ENCODE results near the gene KRT77. TPM values are rescaled to one million over a fixed set of nuclear protein-coding genes. Genes with fewer than 3 reads are reported as not detected.

KRT77 gene
- total RNA-seq, 1 donor from 2014 or later: 2.5 TPM

DNA sequence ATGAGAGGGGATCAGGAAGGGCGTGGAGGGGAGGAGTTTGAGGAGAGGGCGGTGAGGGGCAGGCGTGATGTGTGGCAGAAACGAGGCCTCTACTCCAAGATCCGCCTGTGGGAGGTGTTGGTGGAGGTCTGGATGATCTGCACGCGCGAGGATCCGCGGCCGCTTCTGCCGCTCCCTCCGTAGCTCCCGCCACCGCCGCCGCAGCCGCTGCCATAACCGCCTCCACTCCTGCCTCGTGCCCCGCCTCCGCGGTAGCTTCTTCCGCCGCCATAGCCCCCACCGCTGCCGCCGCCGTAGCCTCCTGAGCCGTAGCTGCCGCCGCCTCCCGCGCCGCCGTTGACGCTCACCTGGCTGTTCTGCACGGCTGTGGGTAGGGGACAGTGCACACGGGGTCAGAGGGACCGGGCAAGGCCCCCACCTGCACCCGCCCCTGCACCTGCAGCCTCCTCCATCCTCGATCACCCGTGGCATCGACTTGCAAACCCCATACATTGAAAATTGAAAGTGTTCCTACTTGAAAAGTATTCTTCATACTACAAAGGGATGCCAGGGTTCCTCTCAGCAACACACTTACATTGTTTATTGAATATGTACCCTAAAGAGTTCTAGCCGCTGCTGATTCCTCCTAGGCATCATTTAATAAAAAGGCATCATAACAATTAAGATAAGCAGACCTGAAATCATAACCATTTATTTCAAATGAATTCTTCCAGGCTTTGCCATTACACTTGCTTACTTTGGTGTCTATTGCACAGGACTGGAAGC, 12.1 kb downstream of the KRT77 start:
- no peaks in the 10 kb centered on the region for H3K27me3 ChIP-seq
- intact Hi-C loops (cut with DNase I): no loop called here
- no peak overlapping the region for H3K27ac ChIP-seq
- no peaks in the 10 kb centered on the region for H3K9me3 ChIP-seq
- H3K4me3 ChIP-seq: peak overlapping the region; percentile 22 to 41
- H3K4me1 ChIP-seq: peaks cover 11% of the 10 kb centered on the region
- no peak for DNase-seq (ENCODE audit: extremely low spot score in 2 of 2)
- TF ChIP-seq POLR2AphosphoS5 (IDR thresholded peaks at IDR 0.05; ENCODE audit: insufficient read depth in 1 of 2, low read depth in 1 of 2) (no peak), POLR2A (IDR thresholded peaks at IDR 0.05) (no peak)
- TF ChIP-seq, protein P1, sequence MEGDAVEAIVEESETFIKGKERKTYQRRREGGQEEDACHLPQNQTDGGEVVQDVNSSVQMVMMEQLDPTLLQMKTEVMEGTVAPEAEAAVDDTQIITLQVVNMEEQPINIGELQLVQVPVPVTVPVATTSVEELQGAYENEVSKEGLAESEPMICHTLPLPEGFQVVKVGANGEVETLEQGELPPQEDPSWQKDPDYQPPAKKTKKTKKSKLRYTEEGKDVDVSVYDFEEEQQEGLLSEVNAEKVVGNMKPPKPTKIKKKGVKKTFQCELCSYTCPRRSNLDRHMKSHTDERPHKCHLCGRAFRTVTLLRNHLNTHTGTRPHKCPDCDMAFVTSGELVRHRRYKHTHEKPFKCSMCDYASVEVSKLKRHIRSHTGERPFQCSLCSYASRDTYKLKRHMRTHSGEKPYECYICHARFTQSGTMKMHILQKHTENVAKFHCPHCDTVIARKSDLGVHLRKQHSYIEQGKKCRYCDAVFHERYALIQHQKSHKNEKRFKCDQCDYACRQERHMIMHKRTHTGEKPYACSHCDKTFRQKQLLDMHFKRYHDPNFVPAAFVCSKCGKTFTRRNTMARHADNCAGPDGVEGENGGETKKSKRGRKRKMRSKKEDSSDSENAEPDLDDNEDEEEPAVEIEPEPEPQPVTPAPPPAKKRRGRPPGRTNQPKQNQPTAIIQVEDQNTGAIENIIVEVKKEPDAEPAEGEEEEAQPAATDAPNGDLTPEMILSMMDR (IDR thresholded peaks at IDR 0.05): no peak
- no peaks in the 10 kb centered on the region for H3K36me3 ChIP-seq

DNA sequence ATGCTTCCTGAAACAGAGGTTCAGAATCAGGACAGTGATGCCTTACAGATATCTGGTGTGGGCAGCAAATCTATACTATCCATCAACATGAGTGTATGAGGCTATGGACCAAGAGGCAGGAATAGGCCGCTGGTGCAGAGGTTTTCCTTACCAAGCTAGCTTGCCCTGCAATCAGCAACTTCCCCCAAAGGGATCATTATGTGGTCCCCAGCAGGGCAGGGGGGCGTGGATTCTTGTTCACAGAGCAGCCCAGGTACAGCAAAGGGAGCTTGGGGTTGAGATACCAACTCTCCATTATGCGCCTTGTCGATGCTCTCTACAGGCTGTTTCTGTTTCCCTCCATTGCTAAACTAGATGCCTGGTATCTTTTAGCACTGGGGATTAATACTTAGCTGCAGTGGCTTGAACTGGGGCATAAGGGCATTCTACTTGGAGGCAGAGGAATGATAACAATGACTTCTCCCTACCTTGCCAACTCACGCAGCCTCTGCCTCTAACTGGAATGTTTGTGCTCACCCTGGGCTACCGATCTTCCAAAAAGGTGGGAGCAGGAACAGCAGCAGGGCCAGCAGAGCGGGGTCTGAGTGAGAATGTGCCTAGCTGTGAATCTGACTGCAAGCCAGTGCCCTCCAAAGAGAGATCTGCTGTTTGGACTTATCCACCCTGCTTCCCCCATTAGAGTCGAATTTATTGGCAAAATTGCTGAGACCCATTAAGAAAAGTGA, 12.8 kb downstream of the KRT77 start:
- H3K9me3 ChIP-seq: no peaks in the 10 kb centered on the region
- peak overlapping the region; percentile 22 to 41 for H3K4me3 ChIP-seq
- H3K27me3 ChIP-seq: no peaks in the 10 kb centered on the region
- H3K27ac ChIP-seq: no peak overlapping the region
- TF ChIP-seq, protein P1 (IDR thresholded peaks at IDR 0.05): no peak
- TF ChIP-seq POLR2A (IDR thresholded peaks at IDR 0.05) (no peak), POLR2AphosphoS5 (IDR thresholded peaks at IDR 0.05; ENCODE audit: insufficient read depth in 1 of 2, low read depth in 1 of 2) (no peak)
- no peaks in the 10 kb centered on the region for H3K36me3 ChIP-seq
- H3K4me1 ChIP-seq: peaks cover 11% of the 10 kb centered on the region
- no peak for DNase-seq (ENCODE audit: extremely low spot score in 2 of 2)
- intact Hi-C loops (cut with DNase I): no loop called here

DNA sequence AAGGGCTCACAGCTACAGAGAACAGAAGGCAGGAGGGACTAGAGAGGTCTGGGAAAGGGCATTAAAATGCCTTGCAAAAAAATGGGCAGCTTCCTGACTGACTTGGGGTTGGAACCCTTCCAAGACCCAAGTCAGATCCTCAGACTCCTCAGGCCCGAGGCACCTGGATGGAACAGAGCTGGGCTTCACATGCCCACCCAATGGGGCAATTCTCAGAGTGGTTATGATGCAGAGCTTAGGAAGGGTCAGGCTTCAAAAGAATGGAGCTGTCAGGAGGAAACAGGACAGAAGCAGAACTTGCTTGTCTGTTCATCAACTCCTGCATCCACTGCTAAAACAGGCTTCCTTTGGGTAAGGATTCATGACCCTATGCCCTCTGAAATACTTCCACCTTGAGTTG, 13.4 kb downstream of the KRT77 start:
- intact Hi-C loops (cut with DNase I): no loop called here
- no peak overlapping the region for H3K27ac ChIP-seq
- DNase-seq (ENCODE audit: extremely low spot score in 2 of 2): no peak
- peaks cover 11% of the 10 kb centered on the region for H3K4me1 ChIP-seq
- H3K9me3 ChIP-seq: no peaks in the 10 kb centered on the region
- H3K27me3 ChIP-seq: no peaks in the 10 kb centered on the region
- TF ChIP-seq, protein P1 (IDR thresholded peaks at IDR 0.05): no peak
- TF ChIP-seq POLR2A (IDR thresholded peaks at IDR 0.05) (no peak), POLR2AphosphoS5 (IDR thresholded peaks at IDR 0.05; ENCODE audit: insufficient read depth in 1 of 2, low read depth in 1 of 2) (no peak)
- H3K4me3 ChIP-seq: no peak overlapping the region
- H3K36me3 ChIP-seq: no peaks in the 10 kb centered on the region

DNA sequence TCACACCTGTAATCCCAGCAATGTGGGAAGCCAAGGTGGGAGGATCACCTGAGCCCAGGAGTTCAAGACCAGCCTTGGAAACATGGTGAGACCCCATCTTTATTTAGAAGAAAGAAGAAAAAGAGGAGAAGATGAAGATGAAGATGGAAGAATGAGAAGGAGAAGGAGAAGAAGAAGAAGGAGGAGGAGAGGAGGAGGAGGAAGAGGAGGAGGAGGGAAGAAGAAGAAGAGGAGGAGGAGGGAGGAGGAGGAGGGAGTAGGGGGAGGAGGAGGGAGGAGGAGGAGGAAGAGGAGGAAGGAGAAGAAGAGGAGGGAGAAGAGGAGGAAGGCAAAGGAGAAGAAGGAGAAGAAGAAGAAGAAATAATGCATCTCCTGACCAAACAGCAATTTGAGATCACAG, 14.1 kb downstream of the KRT77 start:
- intact Hi-C loops (cut with DNase I): no loop called here
- H3K27ac ChIP-seq: no peak overlapping the region
- no peak for TF ChIP-seq POLR2AphosphoS5 (IDR thresholded peaks at IDR 0.05; ENCODE audit: insufficient read depth in 1 of 2, low read depth in 1 of 2)
- TF ChIP-seq POLR2A (IDR thresholded peaks at IDR 0.05): no peak
- TF ChIP-seq, protein P1 (IDR thresholded peaks at IDR 0.05): no peak
- DNase-seq (ENCODE audit: extremely low spot score in 2 of 2): no peak
- H3K4me1 ChIP-seq: peaks cover 11% of the 10 kb centered on the region
- H3K27me3 ChIP-seq: no peaks in the 10 kb centered on the region
- no peaks in the 10 kb centered on the region for H3K36me3 ChIP-seq
- H3K4me3 ChIP-seq: no peak overlapping the region
- H3K9me3 ChIP-seq: no peaks in the 10 kb centered on the region

DNA sequence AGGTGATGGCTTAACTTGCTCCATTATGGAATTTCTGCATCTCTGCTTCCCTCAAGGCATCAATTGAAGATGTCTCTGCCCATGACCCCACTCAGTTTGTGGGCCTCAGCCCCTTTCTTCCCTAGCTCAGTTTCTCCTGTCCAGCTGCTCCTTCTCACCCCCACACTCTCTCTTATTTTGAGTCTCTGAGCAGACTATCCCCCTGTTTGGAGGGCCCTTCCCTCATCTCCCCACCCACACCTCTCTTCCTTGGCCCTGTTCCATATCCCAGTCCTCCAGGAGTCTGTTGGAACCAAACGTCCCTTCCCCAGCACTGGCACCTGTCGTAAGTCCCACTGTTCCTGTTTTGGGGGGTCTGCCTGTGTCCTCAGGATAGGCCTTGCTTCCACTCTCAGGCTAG, 14.8 kb downstream of the KRT77 start:
- Histone ChIP-seq H3K4me1 (peaks cover 11% of the 10 kb centered on the region), H3K4me3 (no peak overlapping the region), H3K27me3 (no peaks in the 10 kb centered on the region), H3K36me3 (no peaks in the 10 kb centered on the region), H3K27ac (no peak overlapping the region), H3K9me3 (no peaks in the 10 kb centered on the region)
- TF ChIP-seq POLR2AphosphoS5 (IDR thresholded peaks at IDR 0.05; ENCODE audit: insufficient read depth in 1 of 2, low read depth in 1 of 2): no peak
- no peak for TF ChIP-seq POLR2A (IDR thresholded peaks at IDR 0.05)
- TF ChIP-seq, protein P1 (IDR thresholded peaks at IDR 0.05): no peak
- DNase-seq (ENCODE audit: extremely low spot score in 2 of 2): no peak
- intact Hi-C loops (cut with DNase I): no loop called here

Data from vagina (tissue), 2 donors.